Dedifferentiated amniotic fluid mesenchymal stem cell (primary cell): ENCODE measurements around the gene KCNIP3.
"Not testable (repeated sequence)": the region's sequence is repeated elsewhere in the genome, so short reads cannot be mapped to it uniquely, and the experiment has no call there.

Experiments
- DNase-seq: peaks from one replicate; pipeline ENCODE4 v3.0.0-alpha.2; 2016; ENCODE audit errors: extremely low spot score

The KCNIP3 gene

DNA sequence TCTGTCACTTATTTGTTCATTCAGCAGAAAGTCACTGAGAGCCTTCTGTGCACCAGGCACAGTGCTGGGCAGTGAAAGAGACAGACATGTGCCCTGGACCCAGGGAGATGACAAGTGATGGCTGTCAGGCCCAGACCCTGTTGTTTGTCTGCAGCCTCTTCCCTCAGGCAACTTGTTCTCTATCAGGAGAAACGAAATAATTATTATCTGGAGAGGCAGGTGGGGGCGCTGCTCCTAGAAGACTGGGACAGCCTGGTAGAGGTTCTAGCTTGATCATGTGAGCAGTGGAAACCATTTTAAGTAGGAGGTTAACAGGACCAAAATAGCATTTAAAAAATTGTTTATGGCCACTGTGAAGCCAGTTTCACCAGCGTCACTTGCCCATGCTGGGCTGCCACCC is 107.5 kb downstream of the KCNIP3 start:
- not testable (repeated sequence) for DNase-seq

DNA sequence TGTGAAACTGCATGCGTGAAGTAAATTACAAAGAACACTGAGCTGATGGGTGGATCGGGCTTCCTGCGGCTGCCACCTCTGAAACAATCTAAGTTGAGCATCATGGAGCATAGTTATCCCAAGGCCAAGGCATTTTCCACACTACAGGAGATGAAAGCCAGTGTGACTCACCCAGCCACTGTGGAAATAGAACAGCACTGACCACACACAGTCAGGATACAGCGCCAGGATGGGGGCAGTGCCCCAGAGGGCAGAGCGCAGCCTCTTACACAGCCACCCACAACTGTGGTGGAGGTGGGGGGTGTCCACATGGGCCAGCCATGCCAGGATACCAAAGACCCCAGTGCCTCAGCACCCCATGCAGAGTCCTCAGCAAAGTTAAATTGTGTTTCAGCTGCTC is 114.1 kb downstream of the KCNIP3 start:
- not testable (repeated sequence) for DNase-seq

DNA sequence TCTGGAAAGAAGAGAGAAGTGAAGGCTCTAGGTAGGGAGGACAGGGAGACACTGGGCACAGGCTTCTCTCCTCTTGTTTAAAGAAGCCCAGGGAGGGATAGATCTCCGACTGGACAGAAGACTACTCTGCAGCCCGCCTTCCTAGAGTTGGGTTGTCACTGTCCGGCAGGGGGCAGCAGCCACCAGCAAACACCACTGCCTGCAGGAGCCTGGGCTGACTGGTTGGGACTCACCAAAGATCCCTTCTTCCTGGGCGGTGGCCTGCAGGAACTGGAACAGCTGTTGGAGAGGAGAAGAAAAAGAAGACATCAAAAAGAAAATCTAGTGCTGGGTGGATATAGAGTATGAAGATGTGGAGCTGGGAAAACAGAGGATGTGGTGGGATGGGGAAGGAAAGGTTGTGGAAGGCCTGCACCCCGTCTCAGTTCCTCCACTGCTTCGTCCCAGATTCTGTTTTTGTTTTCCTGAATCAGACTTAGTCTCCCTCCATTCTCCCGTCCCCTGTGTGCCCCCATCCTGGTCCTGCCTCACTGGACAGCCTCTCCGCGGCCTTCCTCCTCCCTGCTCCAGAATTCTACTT is 117.0 kb downstream of the KCNIP3 start:
- peak; percentile 80 for DNase-seq

DNA sequence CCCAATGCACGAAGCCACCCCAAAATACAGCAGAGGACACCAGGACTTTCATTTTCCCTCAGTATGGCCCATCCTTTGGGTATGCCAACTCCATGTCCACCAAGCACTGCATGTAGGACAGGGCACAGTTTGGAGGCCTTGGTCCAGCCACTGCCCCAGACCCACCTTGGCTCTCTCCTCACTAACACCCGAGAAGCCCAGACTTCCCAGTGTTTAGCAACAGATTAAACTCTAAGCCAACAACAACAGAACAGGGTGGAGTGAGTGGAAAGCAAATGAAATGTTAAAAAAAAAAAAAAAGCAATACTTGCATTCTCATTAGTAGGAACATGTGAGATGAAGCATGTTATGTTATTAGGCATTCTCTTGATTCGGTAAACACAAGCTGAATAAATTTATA is 118.0 kb downstream of the KCNIP3 start:
- DNase-seq = not testable (repeated sequence)

DNA sequence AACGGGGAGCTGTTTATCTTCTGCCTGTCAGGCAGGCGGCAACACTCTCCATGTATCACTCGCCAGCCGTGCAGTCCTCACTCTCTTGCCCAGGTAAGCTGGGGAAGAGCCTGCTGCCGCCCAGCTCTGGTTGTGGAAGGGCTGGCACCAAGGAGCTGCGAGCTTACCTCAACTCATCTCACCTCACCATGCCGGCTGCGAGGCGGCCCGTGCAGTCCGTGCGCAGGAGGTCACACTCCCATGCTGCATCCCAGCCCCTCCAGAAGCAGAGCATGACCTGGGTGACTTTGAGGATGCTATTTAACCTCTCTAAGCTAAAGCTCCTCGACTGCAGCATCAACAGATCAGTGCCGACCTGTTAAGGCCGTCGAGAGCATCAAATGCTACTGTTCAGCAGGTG is 118.4 kb downstream of the KCNIP3 start:
- DNase-seq = not testable (repeated sequence)

DNA sequence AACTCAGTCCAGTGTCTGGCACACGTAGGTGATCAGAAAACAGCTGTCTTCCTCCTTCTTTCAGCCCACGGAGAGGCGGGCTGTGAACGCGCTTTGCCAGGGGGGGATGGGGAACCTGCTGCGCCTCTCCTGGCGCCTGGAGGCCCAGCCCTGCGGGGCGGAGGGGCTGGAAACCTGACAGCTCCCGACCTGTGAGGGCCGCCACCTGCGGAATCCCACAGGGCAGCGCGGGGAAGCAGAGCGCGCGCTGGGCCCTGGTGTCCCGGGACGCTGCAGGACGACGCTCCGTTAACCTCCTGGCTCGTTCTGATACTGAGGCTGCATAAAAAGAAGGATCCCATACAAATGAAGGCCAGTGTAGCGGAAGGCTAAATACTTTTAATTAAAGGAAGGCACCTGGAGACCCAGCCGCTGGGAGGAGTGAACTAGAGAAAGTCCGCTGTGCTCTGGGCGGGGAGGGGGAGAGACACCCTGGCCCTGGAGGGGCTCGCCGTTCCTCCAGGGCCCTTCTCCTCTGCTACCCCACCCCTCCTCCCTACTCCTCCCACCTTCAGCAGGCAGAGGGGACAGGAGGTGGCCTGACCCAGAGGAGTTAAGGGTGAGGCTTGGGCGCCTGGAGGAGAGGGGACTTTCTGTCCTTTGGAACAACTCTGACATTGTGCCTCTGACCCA is 130.2 kb downstream of the KCNIP3 start:
- DNase-seq = not testable (repeated sequence)

DNA sequence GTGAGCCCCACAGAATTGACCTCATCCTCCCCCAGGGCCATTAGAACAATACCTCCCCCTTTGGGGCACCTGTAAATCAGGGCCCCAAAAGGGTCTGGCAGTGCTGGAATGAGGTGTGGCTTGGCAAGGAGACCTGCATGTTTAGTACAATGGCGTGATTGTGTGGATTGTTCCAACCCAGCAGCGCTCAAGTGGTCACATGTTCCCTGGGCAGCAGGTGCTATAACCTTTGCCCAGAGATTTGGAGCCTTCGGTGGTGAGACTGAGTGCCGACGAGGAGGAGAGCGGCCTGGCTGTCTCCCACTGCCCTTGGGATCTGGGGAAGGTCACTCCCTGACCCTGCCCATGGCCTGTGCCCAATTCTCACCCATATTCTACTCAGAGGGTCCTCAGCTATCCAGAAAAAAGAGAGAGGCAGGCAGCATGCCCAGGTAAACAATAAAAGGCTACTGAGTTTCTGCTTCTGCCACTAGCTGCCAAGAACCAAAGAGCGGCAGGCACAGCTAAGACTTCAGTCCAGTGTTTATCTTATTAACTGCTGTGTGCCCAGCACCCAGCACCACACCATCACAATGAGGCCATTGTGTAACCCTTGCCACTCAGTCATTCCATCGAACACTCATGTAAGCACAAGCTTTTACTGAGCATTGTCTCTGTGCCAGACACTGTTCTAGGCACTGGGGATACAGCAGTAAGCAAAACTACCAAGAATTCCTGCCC is 132.8 kb downstream of the KCNIP3 start:
- DNase-seq = not testable (repeated sequence)

DNA sequence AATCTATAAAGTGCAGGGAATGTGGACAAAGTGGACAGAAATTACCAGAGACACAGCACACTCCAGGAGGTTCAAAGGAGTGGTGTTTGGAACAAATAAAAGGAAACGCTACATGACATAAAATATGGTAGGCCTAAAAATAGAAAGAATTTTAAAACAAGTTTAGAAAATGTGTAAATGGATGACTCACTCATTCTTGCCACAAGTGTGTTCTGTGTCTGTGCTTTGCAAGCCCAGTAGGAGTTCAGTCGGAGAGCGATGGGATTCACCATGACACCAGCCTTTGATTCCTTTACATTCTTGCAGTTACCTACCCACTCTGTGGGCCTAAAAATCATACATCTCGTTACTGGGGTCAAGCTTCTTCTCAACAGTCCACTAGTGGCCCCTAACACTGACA is 136.2 kb downstream of the KCNIP3 start:
- DNase-seq = not testable (repeated sequence)

DNA sequence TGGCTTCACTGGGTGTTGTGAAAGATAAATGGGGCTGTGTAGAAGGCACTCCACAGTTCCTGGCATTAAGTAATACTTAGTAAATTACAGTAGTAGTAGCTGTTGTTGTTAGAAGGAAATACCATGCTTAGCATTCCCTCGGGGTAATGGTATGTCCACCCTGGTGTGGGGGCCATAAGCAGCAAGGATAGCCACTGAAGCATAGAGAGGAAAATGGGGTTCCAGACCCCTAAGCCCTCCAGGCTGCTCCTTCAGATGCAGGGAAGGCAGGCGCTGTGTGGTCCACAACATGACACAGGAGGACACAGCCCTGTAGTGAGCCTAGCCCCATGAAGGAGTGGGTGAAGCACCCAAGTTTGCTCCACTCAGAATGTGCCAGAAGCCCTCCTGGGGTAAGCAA is 136.8 kb downstream of the KCNIP3 start:
- not testable (repeated sequence) for DNase-seq

DNA sequence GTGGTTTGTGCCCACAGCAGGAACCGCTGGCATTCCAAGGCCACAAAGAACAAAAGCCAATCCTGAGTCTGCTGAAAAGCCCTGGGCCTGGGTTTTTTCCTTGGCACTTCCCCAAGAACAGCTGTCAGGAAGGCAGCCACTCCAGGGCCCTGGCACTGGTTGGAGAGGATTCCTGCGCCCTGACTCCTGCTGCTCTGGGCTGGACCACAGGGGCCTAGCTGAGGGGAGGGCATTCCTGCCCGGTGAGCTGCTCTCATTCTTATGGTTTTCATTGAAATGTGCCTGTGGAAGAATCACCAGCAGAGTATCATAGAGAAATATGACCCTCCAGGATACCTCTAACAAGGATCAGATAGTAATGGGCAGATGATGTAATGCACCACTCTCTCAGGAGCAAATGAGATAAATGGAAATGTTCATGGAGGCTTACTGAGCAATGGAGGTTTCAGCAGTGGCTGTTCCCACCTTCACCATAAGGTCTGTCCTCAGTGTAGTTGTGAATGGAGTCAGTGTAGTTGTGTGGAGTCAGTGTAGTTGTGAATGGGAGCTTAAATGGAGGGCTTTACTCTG is 137.4 kb downstream of the KCNIP3 start:
- DNase-seq = not testable (repeated sequence)

DNA sequence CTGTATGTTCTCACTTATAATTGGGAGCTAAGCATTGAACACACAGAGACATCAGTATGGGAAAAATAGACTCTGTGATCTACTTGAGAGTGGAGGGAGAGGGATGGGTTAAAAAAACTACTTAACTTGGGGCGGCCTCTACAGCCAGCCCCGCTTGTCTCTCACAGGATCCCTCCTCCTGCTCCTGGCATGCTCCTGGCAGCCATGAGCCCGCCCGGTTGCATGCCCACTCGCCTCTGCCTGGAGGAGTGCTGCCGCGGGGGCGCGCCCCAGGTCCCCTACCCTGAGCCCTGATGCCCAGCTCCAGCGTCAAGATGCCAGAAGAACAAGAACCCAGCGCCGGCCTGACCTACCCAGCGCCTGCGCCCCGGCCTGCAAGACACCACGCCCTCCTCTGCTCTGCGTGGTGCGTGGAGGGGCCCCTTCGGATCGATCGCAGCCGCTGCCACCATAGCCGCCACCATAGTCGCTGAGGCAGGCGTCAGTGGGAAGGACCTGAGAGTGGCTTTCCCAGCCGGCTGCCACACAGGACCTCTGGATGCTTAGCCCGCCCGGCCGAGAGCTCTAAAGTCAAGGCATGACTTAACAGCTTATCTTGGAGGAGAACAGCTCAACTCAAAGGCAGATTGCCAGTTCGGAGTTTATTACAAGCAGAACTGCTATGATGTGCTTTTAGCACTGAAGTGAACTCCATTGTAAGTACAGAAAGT is 138.2 kb downstream of the KCNIP3 start:
- not testable (repeated sequence) for DNase-seq
